ENCODE measurements around the gene CYSRT1.

CYSRT1 gene

DNA sequence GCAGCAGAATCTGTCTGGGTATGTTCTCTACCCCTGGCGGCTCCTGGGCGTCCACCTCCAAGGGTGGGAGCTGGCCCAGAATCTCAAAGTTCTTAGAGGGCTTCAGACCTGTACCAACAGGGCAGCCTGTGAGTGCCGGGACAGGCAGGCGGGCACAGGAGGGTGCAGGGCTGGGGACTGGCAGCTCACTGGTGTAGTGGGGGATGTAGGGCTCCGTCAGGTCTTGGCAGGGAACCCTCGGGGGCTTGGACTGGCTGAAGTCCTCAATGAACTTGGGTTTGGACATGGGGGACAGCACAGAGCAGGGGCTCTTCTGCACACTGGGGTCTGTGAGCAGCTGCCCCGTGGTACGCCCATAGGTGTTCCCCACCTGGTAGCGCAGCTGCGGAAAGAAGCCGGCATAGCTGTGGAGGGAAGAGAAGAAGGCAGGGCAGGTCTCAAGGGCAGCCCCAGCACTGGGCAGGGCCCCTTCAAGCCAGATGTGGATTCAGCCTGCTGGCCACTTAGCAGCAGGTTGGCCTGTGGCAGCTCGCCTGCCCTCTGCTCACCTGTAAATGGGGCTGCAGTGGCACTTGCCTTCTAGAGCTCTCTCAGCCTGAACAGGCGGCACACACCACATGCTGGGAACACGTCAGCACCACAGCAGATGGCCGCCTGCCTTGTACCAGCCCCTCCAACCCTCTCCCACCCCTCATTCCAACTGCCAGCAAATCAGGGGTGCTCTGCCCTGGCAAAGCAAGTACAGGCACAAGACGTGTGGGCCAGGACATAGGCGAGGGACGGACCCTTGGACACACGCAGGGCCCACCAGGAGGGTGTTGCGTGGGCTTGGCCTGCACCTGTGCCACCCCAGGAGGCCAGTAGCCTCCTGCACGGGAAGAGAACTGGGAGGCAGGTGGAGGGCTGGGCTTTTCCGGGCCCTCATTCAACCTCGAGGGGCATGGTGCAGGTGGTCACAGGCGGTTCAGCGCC lies 20.8 kb downstream of the CYSRT1 start:
- Mint-ChIP-seq H3K36me3 (ENCODE audit: low read depth) (peaks cover 19% of the 10 kb centered on the region), H3K4me1 (peaks cover 24% of the 10 kb centered on the region), H3K27me3 (ENCODE audit: low read depth) (no peaks in the 10 kb centered on the region), H3K9me3 (no peaks in the 10 kb centered on the region), H3K27ac (no peak overlapping the region), H3K4me3 (peak overlapping the region in 2 of 3 experiments; percentile 10 to 19)
- TF ChIP-seq, protein P1, sequence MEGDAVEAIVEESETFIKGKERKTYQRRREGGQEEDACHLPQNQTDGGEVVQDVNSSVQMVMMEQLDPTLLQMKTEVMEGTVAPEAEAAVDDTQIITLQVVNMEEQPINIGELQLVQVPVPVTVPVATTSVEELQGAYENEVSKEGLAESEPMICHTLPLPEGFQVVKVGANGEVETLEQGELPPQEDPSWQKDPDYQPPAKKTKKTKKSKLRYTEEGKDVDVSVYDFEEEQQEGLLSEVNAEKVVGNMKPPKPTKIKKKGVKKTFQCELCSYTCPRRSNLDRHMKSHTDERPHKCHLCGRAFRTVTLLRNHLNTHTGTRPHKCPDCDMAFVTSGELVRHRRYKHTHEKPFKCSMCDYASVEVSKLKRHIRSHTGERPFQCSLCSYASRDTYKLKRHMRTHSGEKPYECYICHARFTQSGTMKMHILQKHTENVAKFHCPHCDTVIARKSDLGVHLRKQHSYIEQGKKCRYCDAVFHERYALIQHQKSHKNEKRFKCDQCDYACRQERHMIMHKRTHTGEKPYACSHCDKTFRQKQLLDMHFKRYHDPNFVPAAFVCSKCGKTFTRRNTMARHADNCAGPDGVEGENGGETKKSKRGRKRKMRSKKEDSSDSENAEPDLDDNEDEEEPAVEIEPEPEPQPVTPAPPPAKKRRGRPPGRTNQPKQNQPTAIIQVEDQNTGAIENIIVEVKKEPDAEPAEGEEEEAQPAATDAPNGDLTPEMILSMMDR (IDR thresholded peaks at IDR 0.05; ENCODE audit: unreplicated experiment in 3 of 3), result no peak

DNA sequence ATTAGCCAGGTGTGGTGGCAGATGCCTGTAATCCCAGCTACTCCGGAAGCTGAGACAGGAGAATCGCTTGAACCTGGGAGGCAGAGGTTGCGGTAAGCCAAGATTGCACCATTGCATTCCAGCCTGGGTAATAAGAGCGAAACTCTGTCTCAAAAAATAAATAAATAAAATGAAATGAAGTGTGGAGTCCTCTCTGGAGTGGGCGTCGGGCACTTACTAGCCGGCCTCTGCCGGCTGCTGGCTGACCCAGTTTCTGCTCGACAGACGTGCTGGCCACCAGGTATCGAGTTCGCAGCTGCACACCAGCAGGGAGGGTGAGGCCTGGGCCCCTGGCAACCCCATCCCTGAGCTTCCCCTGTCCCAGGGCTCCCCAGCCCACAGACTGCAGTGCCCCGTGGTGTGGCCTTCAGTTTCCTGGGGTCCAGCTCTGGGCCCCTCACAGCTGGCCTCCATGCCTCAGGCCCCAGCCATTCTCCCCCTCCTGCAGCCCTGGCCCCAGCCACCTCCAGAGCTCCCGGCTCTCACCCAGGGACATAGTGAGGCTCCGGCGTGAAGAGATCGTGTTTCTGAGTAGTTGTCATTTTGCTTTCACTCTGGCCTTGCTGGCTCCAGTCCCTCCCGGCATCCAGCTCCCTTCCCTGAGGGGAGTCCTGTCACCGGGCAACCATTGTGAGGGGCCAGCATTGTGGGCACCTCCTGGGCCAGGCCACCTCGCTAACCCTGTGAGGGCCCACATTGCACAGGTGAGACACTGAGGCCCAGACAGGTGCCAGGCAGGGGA lies 22.4 kb downstream of the CYSRT1 start:
- Mint-ChIP-seq H3K36me3 (ENCODE audit: low read depth) (peaks cover 16% of the 10 kb centered on the region), H3K4me3 (no peak overlapping the region), H3K4me1 (peaks cover 17% of the 10 kb centered on the region), H3K9me3 (no peaks in the 10 kb centered on the region), H3K27ac (peak overlapping the region in 1 of 3 experiments; percentile 66), H3K27me3 (ENCODE audit: low read depth) (no peaks in the 10 kb centered on the region)
- TF ChIP-seq, protein P1 (IDR thresholded peaks at IDR 0.05; ENCODE audit: unreplicated experiment in 3 of 3), result no peak

DNA sequence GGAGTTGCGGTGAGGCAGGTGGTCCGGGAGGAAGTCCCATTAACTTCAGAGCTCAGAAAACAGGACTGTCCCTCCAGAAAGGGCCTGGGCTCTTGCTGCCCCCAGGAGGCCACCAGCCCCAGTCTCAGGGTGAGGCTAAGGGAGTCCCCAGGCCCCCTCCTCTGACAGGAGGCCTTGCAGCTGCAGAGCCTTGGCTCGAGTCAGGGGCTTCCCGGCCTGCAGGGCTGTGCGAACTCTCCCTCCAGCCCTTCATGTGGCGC lies 22.9 kb downstream of the CYSRT1 start:
- Mint-ChIP-seq H3K36me3 (ENCODE audit: low read depth) (peaks cover 10% of the 10 kb centered on the region), H3K4me1 (peaks cover 12% of the 10 kb centered on the region), H3K4me3 (no peak overlapping the region), H3K9me3 (no peaks in the 10 kb centered on the region), H3K27ac (peak overlapping the region in 1 of 3 experiments; percentile 66), H3K27me3 (ENCODE audit: low read depth) (no peaks in the 10 kb centered on the region)
- TF ChIP-seq, protein P1 (IDR thresholded peaks at IDR 0.05; ENCODE audit: unreplicated experiment in 3 of 3), result no peak

DNA sequence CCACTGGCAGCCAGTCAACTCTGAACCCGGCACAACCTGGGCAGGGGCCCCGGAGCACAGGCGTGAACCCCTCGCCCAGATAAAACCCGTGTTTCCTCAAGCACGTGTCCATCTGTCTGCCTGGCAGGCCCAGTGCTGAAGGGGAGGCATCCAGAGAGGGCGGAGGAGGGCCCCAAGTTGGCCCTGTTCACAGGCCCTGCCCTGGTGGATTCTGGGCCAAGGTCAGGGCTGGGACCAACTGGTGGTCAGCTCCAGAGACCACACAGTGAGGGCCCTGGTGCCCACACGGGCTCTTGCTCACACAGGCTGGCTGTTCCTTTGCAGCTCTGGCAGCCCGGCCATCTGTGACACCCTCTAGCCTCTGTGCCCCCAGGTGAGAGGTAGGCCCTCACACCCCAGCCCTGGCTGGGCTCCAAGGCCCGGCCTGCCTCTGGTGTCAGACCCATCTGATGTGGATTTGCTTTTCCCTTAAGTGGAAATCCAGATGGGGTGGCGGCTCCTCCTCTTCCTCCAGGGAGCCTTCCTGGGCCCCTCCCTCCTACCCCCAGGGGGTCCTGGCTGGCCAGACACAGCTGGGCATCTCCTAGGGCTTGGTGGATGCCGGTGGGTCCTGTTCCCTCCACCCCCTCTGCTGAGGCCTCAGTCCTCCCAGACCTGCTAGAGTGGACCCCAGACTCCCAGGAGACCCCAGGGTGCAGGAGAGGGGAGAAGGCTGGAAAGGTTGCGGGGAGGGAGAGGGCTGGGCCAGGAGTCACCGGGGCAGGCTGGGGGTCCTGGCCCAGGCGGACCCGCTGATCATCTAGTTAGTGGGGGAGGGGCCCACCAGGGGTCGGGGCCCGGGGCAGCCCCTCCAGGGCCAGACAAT lies 25.6 kb downstream of the CYSRT1 start:
- H3K9me3 Mint-ChIP-seq, result no peaks in the 10 kb centered on the region
- TF ChIP-seq, protein P1 (IDR thresholded peaks at IDR 0.05; ENCODE audit: unreplicated experiment in 3 of 3), result no peak
- no peaks in the 10 kb centered on the region for H3K36me3 Mint-ChIP-seq (ENCODE audit: low read depth)
- peaks cover 5% of the 10 kb centered on the region for H3K4me1 Mint-ChIP-seq
- H3K4me3 Mint-ChIP-seq, result no peak overlapping the region
- no peaks in the 10 kb centered on the region for H3K27me3 Mint-ChIP-seq (ENCODE audit: low read depth)
- H3K27ac Mint-ChIP-seq, result peak overlapping the region in 1 of 3 experiments; percentile 31

DNA sequence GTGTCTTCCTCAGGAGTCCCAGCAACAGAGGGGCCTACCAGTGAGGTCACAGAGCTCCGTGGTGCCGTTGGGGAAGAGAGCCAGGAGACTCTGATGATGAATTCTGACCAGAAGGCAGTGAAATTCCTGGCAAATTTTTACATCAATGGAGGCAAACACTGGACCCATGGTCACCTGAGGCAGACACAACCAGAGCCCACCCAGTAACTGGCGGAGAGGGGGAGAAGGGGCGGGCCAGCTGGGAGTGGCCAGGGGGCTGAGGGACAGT lies 26.2 kb downstream of the CYSRT1 start, which contains the start of gene STPG3:
Gene STPG3, plus strand, starts transcription at position 93 of the 268 bp plus-strand sequence. Its CDS starts 1 bp downstream, at position 94.
- Mint-ChIP-seq H3K9me3 (no peaks in the 10 kb centered on the region), H3K4me3 (peak within 1 kb of the TSS in 2 of 3 experiments; percentile 55), H3K4me1 (peaks cover 5% of the 10 kb centered on the region), H3K27ac (peak within 1 kb of the TSS in 2 of 3 experiments; percentile 31 to 35), H3K36me3 (ENCODE audit: low read depth) (no peaks in the 10 kb centered on the region), H3K27me3 (ENCODE audit: low read depth) (no peaks in the 10 kb centered on the region)
- TF ChIP-seq, protein P1 (IDR thresholded peaks at IDR 0.05; ENCODE audit: unreplicated experiment in 3 of 3), result no peak
